KOPT-K1 (cell line): ENCODE results near the gene CDKN2D.

Source experiments
- H3K27ac ChIP-seq: fragments of 200-600 bp; sonication (generic); 2 replicates; pipeline ENCODE4 v1.5.1; 2016; ENCODE audit warnings: antibody characterized with exemption, mild to moderate bottlenecking, low read depth, low read length; ENCODE audit not compliant: poor library complexity, severe bottlenecking
- H3K36me3 ChIP-seq: fragments of 200-600 bp; sonication (generic); 2 replicates; pipeline ENCODE4 v1.5.1; 2017; ENCODE audit warnings: antibody characterized with exemption, mild to moderate bottlenecking, low read length, moderate library complexity; ENCODE audit not compliant: insufficient read depth
- H3K9me3 ChIP-seq: fragments of 200-600 bp; sonication (generic); 2 replicates; pipeline ENCODE4 v1.5.1; 2017; ENCODE audit warnings: antibody characterized with exemption, low read length, mild to moderate bottlenecking; ENCODE audit not compliant: insufficient read depth, poor library complexity, severe bottlenecking

Gene CDKN2D

GRCh38 chr19:10523135-10523636 is 45.6 kb downstream of the CDKN2D start:
- Histone ChIP-seq H3K27ac (no peak overlapping the region), H3K36me3 (no peaks in the 10 kb centered on the region), H3K9me3 (no peaks in the 10 kb centered on the region)

DNA sequence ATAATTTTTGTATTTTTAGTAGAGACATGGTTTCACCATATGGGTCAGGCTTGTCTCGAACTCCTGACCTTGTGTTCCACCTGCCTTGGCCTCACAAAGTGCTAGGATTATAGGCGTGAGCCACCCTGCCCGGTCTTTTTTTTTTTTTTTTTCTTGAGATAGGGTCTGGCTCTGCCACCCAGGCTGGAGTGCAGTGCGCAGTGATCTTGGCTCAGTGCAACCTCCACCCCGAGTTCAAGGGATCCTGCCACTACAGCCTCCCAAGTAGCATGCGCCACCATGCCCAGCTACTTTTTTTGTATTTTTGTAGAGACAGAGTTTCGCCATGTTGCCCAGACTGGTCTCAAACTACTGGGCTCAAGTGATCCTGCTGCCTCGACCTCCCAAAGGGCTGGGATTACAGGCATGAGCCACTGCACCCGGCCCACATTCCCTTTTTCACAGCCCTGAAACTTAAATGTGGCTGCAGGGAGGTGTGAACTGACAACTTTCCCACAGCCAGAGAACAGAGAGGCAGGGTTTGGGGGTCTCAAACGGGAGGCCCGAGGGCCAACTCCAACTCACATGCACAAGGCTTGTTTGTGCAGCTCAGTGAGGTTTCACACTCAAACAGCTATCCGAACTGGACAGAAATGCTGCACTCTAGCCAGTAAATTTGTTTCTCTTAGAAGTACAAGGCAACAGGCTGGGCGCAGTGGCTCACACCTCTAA is 47.2 kb downstream of the CDKN2D start:
- Histone ChIP-seq H3K9me3 (no peaks in the 10 kb centered on the region), H3K27ac (no peak overlapping the region), H3K36me3 (no peaks in the 10 kb centered on the region)

- no peak overlapping the region for H3K27ac ChIP-seq
- no peaks in the 10 kb centered on the region for H3K9me3 ChIP-seq
- no peaks in the 10 kb centered on the region for H3K36me3 ChIP-seq
Observed at GRCh38 chr19:10520652-10521318, 48.0 kb downstream of the CDKN2D start.

DNA sequence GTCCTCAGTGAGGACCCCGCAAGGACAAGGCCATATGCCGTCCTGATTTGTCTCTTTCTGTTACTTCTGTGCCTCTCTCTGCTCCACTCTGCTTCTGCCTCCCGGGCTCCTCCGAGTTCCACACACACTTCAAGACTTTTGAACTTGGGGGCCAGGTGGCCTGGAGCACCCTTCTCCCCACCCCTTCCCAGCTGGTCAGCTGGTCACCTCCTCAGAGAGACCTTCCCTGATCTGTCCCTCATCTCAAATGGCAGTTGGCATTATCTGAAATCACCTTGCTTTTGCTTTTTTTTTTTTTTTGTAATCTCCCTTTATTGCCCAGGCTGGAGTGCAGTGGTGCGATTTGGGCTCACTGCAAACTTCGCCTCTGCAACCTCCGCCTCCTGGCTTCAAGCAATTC is 49.4 kb downstream of the CDKN2D start:
- Histone ChIP-seq H3K9me3 (no peaks in the 10 kb centered on the region), H3K27ac (no peak overlapping the region), H3K36me3 (no peaks in the 10 kb centered on the region)

DNA sequence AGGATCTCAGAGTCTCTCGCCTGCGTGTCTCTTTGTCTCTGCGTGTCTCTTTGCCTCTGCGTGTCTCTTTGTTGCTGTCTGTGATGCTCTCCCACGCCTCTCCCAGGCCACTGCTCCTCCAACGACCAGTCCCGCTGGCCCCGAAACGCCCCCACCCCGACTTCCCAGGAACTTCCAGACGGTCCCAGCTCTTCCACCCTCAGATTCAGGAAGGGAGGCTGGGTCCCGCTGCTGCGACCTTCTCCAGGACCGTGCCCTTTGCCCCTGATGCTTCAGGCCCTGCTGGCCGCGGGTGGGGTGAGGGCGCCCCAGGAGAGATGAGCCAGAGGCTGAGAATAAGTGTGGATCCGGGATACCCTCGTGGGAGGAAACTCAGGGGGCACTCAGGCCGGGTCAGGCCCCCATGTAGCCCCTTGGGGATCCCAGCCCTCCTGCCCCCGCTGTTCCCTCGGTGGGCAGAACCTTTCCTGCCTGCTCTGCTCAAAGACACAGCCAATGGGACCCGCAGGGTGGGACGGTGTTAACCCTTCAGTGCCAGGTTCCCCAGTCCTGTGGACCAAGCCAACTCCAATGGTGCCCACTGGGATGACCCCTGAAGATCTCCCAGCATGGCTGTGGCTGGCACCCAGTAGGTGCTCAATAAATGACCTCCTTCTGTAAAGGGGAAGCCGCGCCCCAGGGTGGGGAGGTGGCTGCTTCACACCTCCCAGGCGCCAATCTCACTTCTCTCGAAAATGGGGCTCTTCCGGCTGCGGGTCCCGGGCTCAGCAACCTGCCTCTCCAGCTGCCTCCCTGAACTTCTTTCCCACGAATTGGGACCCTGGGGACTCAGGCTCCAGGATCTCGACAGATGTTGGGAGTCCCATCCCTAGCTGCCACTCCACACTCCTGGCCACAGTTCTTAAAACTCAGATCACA is 50.1 kb downstream of the CDKN2D start:
- Histone ChIP-seq H3K9me3 (no peaks in the 10 kb centered on the region), H3K36me3 (no peaks in the 10 kb centered on the region), H3K27ac (no peak overlapping the region)

GRCh38 chr19:10517760-10518443 is 50.9 kb downstream of the CDKN2D start:
- Histone ChIP-seq H3K9me3 (no peaks in the 10 kb centered on the region), H3K36me3 (no peaks in the 10 kb centered on the region), H3K27ac (no peak overlapping the region)

DNA sequence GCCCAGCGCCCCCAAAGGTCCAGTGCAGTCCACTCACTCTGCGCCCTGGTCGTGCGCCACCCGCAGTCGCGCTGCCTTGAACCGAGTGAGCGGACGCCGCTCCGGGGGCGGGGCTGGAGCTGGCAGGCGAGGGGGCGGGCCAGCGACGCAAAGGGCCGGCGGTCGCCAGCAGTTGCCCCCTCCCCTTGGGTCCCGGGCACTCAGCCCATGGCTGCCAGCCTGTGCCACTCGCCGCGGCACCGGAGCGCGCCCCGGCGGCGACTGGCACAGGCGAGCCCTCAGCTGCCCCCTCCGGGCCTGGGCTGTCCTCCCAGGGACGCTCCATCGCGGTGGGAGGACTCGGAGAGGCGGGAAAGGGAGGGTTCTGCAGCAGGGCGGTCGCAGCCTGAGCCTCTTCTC is 51.4 kb downstream of the CDKN2D start, which contains the start of gene S1PR5:
TSS of gene S1PR5 (minus strand) at position 87 of the 399 bp plus-strand sequence. CDS start 2,436 bp downstream, outside the sequence.
- Histone ChIP-seq H3K27ac (no peak within 1 kb of the TSS), H3K9me3 (no peaks in the 10 kb centered on the region), H3K36me3 (no peaks in the 10 kb centered on the region)

GRCh38 chr19:10516671-10517286 is 52.0 kb downstream of the CDKN2D start:
- Histone ChIP-seq H3K36me3 (no peaks in the 10 kb centered on the region), H3K9me3 (no peaks in the 10 kb centered on the region), H3K27ac (no peak overlapping the region)
